ENCODE results near the gene HACD3.
"Not testable (repeated sequence)": the region's sequence is repeated elsewhere in the genome, so short reads cannot be mapped to it uniquely, and the experiment has no call there.

Gene HACD3

GRCh38 chr15:65530318-65531111 lies at the start of gene HACD3:
HACD3 (plus strand) TSS chr15:65530463; CDS start chr15:65530632, 169 bp downstream.
- ATAC-seq: peak; percentile 94 to 97

- ATAC-seq: no peak
Observed at GRCh38 chr15:65484876-65485275, 45.4 kb upstream of the HACD3 start.

- no peak for ATAC-seq
Observed at GRCh38 chr15:65494076-65494475, 36.2 kb upstream of the HACD3 start.

GRCh38 chr15:65509321-65509720 lies 20.9 kb upstream of the HACD3 start:
- ATAC-seq: no peak

- ATAC-seq: no peak
Observed at GRCh38 chr15:65512189-65512588, 18.1 kb upstream of the HACD3 start.

- ATAC-seq: no peak
Observed at GRCh38 chr15:65512807-65513416, 17.4 kb upstream of the HACD3 start.

GRCh38 chr15:65516997-65517865 lies 13.0 kb upstream of the HACD3 start, which contains the start of gene DPP8:
DPP8 (minus strand) TSS chr15:65517689; CDS start chr15:65512553, 5,136 bp downstream.
- peak; percentile 94 to 96 for ATAC-seq

GRCh38 chr15:65517866-65518207 lies 12.4 kb upstream of the HACD3 start:
- ATAC-seq: no peak

GRCh38 chr15:65518633-65519285 lies 11.5 kb upstream of the HACD3 start:
- no peak for ATAC-seq

- no peak for ATAC-seq
Observed at GRCh38 chr15:65521350-65521749, 8.9 kb upstream of the HACD3 start.

- ATAC-seq: no peak
Observed at GRCh38 chr15:65524226-65524625, 6.0 kb upstream of the HACD3 start.

- ATAC-seq: no peak
Observed at GRCh38 chr15:65525622-65526021, 4.6 kb upstream of the HACD3 start.

- no peak for ATAC-seq
Observed at GRCh38 chr15:65528461-65529060, 1.7 kb upstream of the HACD3 start.

GRCh38 chr15:65529762-65530317 lies 423 bp upstream of the HACD3 start:
- ATAC-seq: no peak

- ATAC-seq: no peak
Observed at GRCh38 chr15:65532738-65533051, 2.4 kb downstream of the HACD3 start.

GRCh38 chr15:65533057-65533756 lies 2.9 kb downstream of the HACD3 start:
- no peak for ATAC-seq

- ATAC-seq: no peak
Observed at GRCh38 chr15:65535192-65535591, 4.9 kb downstream of the HACD3 start.

- ATAC-seq: no peak
Observed at GRCh38 chr15:65540314-65540713, 10.1 kb downstream of the HACD3 start.

GRCh38 chr15:65541231-65541820 lies 11.1 kb downstream of the HACD3 start:
- no peak for ATAC-seq

- ATAC-seq: no peak
Observed at GRCh38 chr15:65547841-65548240, 17.6 kb downstream of the HACD3 start.

GRCh38 chr15:65549288-65549687 lies 19.0 kb downstream of the HACD3 start:
- ATAC-seq: not testable (repeated sequence)
